WTC11 (cell line): ENCODE results near the gene STX8. TPM values are rescaled to one million over a fixed set of nuclear protein-coding genes. Genes with fewer than 3 reads are reported as not detected.

Source experiments
- ATAC-seq: fragments of 200-7000 bp; cut with Tn5 transposase; 2 replicates; pipeline ENCODE4 v1.10.0; 2021; ENCODE audit warnings: mild to moderate bottlenecking, moderate library complexity
- CTCF ChIA-PET: fragments of 300-600 bp; sonication (Branson Sonifier 250); formaldehyde crosslinking; loops from one replicate; lab custom pipeline; 2021; ENCODE audit warnings: antibody characterized with exemption; lab: Charles Lee
- POLR2A ChIA-PET: fragments of 350-600 bp; sonication (Branson Sonifier 250); formaldehyde crosslinking; loops from one replicate; lab custom pipeline; 2021; ENCODE audit warnings: antibody characterized with exemption; lab: Charles Lee
- DNase-seq: peaks from one replicate; pipeline ENCODE4 v3.0.0; 2021; ENCODE audit warnings: low spot score
- H3K27ac Mint-ChIP-seq: 2 replicates; pipeline ENCODE4 v1.8.0; 2021; ENCODE audit warnings: mixed read lengths
- H3K27me3 Mint-ChIP-seq: 2 replicates; pipeline ENCODE4 v1.8.0; 2021; ENCODE audit warnings: low read depth, mild to moderate bottlenecking, moderate library complexity, mixed read lengths
- H3K36me3 Mint-ChIP-seq: 2 replicates; pipeline ENCODE4 v1.8.0; 2021; ENCODE audit warnings: mixed read lengths
- H3K4me1 Mint-ChIP-seq: 2 replicates; pipeline ENCODE4 v1.8.0; 2022; ENCODE audit warnings: mixed read lengths
- H3K4me3 Mint-ChIP-seq: 2 replicates; pipeline ENCODE4 v1.8.0; 2021; ENCODE audit warnings: mild to moderate bottlenecking, moderate library complexity, mixed read lengths
- H3K9me3 Mint-ChIP-seq: 2 replicates; pipeline ENCODE4 v1.8.0; 2021; ENCODE audit warnings: mixed read lengths
- JUN ChIP-seq: sonication (generic); formaldehyde crosslinking; IDR thresholded peaks from 2 replicates; pipeline ENCODE4 v1.8.0; 2023; ENCODE audit warnings: mild to moderate bottlenecking, missing genetic modification reagents
- NR3C1 ChIP-seq: sonication (generic); formaldehyde crosslinking; conservative IDR thresholded peaks from 2 replicates; pipeline ENCODE4 v1.8.1; 2023; ENCODE audit warnings: low read depth, mild to moderate bottlenecking, missing genetic modification reagents
- ZNF396 ChIP-seq: fragments of 250-450 bp; sonication (Bioruptor Pico); IDR thresholded peaks from 2 replicates; pipeline ENCODE4 v1.8.0; 2021; ENCODE audit warnings: mild to moderate bottlenecking, moderate library complexity, borderline replicate concordance
- total RNA-seq: library from RNA; stranded (reverse); gene quantifications from 3 replicates; pipeline ENCODE4 v1.2.3, GENCODE V29; 2021
- TF ChIP-seq, protein P1 (sequence below): sonication (generic); formaldehyde crosslinking; IDR thresholded peaks from 2 replicates; pipeline ENCODE4 v1.8.0; 2022; ENCODE audit warnings: mild to moderate bottlenecking, missing genetic modification reagents
- TF ChIP-seq, protein P2 (sequence below): fragments of 250-450 bp; sonication (Bioruptor Pico); conservative IDR thresholded peaks from 2 replicates; pipeline ENCODE4 v1.9.0; 2021; ENCODE audit warnings: mild to moderate bottlenecking
- TF ChIP-seq, protein P3 (sequence below): sonication (generic); formaldehyde crosslinking; IDR thresholded peaks from 2 replicates; pipeline ENCODE4 v1.8.1; 2023; ENCODE audit warnings: mild to moderate bottlenecking, moderate library complexity, missing genetic modification reagents
- TF ChIP-seq, protein P4 (sequence below): sonication (generic); formaldehyde crosslinking; IDR thresholded peaks from 2 replicates; pipeline ENCODE4 v1.8.0; 2023; ENCODE audit warnings: missing genetic modification reagents, mild to moderate bottlenecking, borderline replicate concordance
- TF ChIP-seq, protein P5 (sequence below): fragments of 250-450 bp; sonication (Bioruptor Pico); IDR thresholded peaks from 2 replicates; pipeline ENCODE4 v2.1.2; 2022; ENCODE audit warnings: mild to moderate bottlenecking, moderate library complexity
- TF ChIP-seq, protein P6 (sequence below): fragments of 250-450 bp; sonication (Bioruptor Pico); IDR thresholded peaks from 2 replicates; pipeline ENCODE4 v1.9.0; 2021; ENCODE audit warnings: mild to moderate bottlenecking
- TF ChIP-seq, protein P7 (sequence below): sonication (generic); formaldehyde crosslinking; IDR thresholded peaks from 2 replicates; pipeline ENCODE4 v1.8.1; 2023; ENCODE audit warnings: mild to moderate bottlenecking, missing genetic modification reagents, moderate library complexity
- TF ChIP-seq, protein P8 (sequence below): sonication (generic); formaldehyde crosslinking; IDR thresholded peaks from 2 replicates; pipeline ENCODE4 v1.8.1; 2022; ENCODE audit warnings: missing genetic modification reagents, borderline replicate concordance
- TF ChIP-seq, protein P9 (sequence below): sonication (generic); formaldehyde crosslinking; IDR thresholded peaks from 2 replicates; pipeline ENCODE4 v1.8.0; 2023; ENCODE audit warnings: mild to moderate bottlenecking, missing genetic modification reagents

Gene STX8
- total RNA-seq, 1 experiment from 2014 or later: 39.9 TPM

DNA sequence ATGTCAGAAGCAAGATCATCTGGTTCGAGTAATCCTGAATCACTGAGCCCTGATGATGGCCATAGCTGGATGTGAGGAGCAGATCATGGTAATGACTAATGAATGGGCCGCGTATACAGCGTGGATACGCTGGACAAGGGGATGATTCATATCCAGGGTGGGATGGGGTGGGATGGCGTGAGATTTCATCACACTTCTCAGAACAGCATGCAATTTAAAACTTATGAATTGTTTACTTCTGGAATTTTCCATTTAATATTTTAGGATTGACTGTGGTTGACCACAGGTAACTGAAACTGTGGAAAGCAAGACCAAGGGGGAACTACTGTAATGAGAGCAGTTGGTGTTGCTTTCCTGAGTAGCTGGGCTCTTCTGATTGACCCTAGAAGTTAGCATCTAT lies 225.5 kb downstream of the STX8 start:
- ChIA-PET POLR2A (no interaction called here), CTCF (no interaction called here)
- H3K4me1 Mint-ChIP-seq: peaks cover 7% of the 10 kb centered on the region
- TF ChIP-seq, protein P1, sequence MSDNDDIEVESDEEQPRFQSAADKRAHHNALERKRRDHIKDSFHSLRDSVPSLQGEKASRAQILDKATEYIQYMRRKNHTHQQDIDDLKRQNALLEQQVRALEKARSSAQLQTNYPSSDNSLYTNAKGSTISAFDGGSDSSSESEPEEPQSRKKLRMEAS (CRISPR knock-in tag): no peak
- TF ChIP-seq, all 79 proteins: peak for 0
- H3K9me3 Mint-ChIP-seq: peaks cover 4% of the 10 kb centered on the region; the same call in 1 of the 2 replicates
- no peak for DNase-seq
- ATAC-seq: no peak
- no peaks in the 10 kb centered on the region for H3K27me3 Mint-ChIP-seq
- H3K36me3 Mint-ChIP-seq: peaks cover 5% of the 10 kb centered on the region; the same call in 1 of the 2 replicates
- no peak overlapping the region for H3K4me3 Mint-ChIP-seq
- H3K27ac Mint-ChIP-seq: no peak overlapping the region

DNA sequence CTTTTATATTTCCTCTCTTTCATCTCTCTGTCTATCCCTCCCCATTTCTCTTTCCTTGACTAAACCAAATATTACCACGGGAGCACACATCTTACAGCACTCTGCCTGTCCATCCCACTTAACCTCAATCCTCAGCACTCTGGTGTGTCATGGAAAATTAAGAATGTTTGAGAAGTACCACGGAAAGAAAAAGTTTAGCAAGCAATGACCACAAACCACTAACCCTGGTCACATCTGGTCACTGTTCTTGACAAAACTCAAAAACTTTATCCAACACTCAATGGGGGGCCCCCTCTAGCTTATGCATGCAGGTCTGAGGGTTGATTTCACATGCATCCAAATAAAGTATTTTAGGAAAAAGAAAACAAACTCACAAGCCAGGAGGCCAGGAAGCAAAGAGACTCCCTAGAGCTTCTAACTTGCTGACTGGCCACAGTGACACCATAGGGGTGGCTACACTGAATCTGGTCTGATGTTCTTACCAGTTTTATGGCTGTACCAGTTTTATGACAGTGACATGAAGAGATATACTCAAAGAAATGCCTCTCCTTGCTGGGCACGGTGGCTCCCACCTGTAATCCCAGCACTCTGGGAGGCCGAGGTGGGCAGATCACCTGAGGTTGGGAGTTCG lies 229.2 kb downstream of the STX8 start:
- Mint-ChIP-seq H3K4me3 (no peak overlapping the region), H3K27me3 (no peaks in the 10 kb centered on the region), H3K27ac (peak overlapping the region; percentile 61; the same call in 1 of the 2 replicates), H3K9me3 (peaks cover 1% of the 10 kb centered on the region; the same call in 1 of the 2 replicates), H3K36me3 (peaks cover 2% of the 10 kb centered on the region; the same call in 1 of the 2 replicates), H3K4me1 (peaks cover 32% of the 10 kb centered on the region)
- DNase-seq (no peak), ATAC-seq (no peak)
- ChIA-PET CTCF (interaction anchor here (1.6 kb wide), 1 partner anchor 176 kb away, joined by 4 read pairs; no protein-coding TSS in a partner anchor), POLR2A (no interaction called here)
- TF ChIP-seq, protein P2, sequence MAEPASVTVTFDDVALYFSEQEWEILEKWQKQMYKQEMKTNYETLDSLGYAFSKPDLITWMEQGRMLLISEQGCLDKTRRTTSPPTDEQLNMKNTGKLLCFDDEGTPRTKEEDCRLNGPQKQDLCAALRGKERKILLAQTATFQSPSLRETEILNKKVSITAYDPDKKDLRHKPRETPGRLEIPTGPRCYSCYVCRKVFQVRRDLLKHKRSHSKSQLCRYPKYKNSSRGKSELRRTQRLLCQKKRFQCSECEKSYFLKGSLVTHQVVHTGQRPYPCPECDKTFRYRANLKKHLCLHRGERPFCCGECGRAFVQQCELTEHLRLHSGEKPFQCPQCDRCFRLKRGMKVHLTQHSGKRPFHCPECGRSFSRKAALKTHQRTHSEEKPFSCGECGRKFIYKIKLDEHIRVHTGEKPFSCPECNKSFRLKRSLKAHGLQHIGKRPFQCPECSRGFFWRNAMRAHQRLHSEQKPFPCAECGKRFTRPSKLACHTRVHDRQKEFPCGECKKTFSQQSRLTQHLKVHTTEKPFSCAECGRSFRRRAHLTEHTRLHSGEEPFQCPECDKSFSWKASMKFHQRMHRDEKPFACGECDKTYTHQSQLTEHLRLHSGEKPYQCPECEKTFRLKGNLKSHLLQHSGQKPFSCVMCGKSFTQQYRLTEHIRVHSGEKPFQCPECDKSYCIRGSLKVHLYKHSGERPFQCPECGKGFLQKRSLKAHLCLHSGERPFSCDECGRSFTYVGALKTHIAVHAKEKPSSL (CRISPR knock-in tag): no peak
- TF ChIP-seq ZNF396 (CRISPR knock-in tag) (no peak), NR3C1 (CRISPR knock-in tag) (no peak), JUN (no peak)
- TF ChIP-seq, protein P3, sequence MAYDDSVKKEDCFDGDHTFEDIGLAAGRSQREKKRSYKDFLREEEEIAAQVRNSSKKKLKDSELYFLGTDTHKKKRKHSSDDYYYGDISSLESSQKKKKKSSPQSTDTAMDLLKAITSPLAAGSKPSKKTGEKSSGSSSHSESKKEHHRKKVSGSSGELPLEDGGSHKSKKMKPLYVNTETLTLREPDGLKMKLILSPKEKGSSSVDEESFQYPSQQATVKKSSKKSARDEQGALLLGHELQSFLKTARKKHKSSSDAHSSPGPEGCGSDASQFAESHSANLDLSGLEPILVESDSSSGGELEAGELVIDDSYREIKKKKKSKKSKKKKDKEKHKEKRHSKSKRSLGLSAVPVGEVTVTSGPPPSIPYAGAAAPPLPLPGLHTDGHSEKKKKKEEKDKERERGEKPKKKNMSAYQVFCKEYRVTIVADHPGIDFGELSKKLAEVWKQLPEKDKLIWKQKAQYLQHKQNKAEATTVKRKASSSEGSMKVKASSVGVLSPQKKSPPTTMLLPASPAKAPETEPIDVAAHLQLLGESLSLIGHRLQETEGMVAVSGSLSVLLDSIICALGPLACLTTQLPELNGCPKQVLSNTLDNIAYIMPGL (CRISPR knock-in tag): no peak
- TF ChIP-seq, protein P1 (CRISPR knock-in tag): no peak
- TF ChIP-seq, protein P4, sequence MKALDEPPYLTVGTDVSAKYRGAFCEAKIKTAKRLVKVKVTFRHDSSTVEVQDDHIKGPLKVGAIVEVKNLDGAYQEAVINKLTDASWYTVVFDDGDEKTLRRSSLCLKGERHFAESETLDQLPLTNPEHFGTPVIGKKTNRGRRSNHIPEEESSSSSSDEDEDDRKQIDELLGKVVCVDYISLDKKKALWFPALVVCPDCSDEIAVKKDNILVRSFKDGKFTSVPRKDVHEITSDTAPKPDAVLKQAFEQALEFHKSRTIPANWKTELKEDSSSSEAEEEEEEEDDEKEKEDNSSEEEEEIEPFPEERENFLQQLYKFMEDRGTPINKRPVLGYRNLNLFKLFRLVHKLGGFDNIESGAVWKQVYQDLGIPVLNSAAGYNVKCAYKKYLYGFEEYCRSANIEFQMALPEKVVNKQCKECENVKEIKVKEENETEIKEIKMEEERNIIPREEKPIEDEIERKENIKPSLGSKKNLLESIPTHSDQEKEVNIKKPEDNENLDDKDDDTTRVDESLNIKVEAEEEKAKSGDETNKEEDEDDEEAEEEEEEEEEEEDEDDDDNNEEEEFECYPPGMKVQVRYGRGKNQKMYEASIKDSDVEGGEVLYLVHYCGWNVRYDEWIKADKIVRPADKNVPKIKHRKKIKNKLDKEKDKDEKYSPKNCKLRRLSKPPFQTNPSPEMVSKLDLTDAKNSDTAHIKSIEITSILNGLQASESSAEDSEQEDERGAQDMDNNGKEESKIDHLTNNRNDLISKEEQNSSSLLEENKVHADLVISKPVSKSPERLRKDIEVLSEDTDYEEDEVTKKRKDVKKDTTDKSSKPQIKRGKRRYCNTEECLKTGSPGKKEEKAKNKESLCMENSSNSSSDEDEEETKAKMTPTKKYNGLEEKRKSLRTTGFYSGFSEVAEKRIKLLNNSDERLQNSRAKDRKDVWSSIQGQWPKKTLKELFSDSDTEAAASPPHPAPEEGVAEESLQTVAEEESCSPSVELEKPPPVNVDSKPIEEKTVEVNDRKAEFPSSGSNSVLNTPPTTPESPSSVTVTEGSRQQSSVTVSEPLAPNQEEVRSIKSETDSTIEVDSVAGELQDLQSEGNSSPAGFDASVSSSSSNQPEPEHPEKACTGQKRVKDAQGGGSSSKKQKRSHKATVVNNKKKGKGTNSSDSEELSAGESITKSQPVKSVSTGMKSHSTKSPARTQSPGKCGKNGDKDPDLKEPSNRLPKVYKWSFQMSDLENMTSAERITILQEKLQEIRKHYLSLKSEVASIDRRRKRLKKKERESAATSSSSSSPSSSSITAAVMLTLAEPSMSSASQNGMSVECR (CRISPR knock-in tag): no peak
- TF ChIP-seq, protein P5, sequence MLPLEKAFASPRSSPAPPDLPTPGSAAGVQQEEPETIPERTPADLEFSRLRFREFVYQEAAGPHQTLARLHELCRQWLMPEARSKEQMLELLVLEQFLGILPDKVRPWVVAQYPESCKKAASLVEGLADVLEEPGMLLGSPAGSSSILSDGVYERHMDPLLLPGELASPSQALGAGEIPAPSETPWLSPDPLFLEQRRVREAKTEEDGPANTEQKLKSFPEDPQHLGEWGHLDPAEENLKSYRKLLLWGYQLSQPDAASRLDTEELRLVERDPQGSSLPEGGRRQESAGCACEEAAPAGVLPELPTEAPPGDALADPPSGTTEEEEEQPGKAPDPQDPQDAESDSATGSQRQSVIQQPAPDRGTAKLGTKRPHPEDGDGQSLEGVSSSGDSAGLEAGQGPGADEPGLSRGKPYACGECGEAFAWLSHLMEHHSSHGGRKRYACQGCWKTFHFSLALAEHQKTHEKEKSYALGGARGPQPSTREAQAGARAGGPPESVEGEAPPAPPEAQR (CRISPR knock-in tag): no peak
- TF ChIP-seq, protein P6, sequence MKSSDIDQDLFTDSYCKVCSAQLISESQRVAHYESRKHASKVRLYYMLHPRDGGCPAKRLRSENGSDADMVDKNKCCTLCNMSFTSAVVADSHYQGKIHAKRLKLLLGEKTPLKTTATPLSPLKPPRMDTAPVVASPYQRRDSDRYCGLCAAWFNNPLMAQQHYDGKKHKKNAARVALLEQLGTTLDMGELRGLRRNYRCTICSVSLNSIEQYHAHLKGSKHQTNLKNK: no peak
- TF ChIP-seq, protein P7, sequence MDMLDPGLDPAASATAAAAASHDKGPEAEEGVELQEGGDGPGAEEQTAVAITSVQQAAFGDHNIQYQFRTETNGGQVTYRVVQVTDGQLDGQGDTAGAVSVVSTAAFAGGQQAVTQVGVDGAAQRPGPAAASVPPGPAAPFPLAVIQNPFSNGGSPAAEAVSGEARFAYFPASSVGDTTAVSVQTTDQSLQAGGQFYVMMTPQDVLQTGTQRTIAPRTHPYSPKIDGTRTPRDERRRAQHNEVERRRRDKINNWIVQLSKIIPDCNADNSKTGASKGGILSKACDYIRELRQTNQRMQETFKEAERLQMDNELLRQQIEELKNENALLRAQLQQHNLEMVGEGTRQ (CRISPR knock-in tag): no peak
- TF ChIP-seq, protein P8, sequence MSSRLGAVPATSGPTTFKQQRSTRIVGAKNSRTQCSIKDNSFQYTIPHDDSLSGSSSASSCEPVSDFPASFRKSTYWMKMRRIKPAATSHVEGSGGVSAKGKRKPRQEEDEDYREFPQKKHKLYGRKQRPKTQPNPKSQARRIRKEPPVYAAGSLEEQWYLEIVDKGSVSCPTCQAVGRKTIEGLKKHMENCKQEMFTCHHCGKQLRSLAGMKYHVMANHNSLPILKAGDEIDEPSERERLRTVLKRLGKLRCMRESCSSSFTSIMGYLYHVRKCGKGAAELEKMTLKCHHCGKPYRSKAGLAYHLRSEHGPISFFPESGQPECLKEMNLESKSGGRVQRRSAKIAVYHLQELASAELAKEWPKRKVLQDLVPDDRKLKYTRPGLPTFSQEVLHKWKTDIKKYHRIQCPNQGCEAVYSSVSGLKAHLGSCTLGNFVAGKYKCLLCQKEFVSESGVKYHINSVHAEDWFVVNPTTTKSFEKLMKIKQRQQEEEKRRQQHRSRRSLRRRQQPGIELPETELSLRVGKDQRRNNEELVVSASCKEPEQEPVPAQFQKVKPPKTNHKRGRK: no peak
- TF ChIP-seq, protein P9, sequence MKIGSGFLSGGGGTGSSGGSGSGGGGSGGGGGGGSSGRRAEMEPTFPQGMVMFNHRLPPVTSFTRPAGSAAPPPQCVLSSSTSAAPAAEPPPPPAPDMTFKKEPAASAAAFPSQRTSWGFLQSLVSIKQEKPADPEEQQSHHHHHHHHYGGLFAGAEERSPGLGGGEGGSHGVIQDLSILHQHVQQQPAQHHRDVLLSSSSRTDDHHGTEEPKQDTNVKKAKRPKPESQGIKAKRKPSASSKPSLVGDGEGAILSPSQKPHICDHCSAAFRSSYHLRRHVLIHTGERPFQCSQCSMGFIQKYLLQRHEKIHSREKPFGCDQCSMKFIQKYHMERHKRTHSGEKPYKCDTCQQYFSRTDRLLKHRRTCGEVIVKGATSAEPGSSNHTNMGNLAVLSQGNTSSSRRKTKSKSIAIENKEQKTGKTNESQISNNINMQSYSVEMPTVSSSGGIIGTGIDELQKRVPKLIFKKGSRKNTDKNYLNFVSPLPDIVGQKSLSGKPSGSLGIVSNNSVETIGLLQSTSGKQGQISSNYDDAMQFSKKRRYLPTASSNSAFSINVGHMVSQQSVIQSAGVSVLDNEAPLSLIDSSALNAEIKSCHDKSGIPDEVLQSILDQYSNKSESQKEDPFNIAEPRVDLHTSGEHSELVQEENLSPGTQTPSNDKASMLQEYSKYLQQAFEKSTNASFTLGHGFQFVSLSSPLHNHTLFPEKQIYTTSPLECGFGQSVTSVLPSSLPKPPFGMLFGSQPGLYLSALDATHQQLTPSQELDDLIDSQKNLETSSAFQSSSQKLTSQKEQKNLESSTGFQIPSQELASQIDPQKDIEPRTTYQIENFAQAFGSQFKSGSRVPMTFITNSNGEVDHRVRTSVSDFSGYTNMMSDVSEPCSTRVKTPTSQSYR: no peak
